ENCODE measurements around the gene KIAA1614.
"Not testable (repeated sequence)": the region's sequence is repeated elsewhere in the genome, so short reads cannot be mapped to it uniquely, and the experiment has no call there.

The KIAA1614 gene

GRCh38 chr1:180945551-180945950 lies 32.9 kb downstream of the KIAA1614 start:
- DNase-seq = no peak

- no peak for DNase-seq
Observed at GRCh38 chr1:180946056-180946455, 33.4 kb downstream of the KIAA1614 start.

GRCh38 chr1:180946541-180947498 lies 34.1 kb downstream of the KIAA1614 start:
- no peak for DNase-seq

- DNase-seq = no peak
Observed at GRCh38 chr1:180947499-180947885, 34.8 kb downstream of the KIAA1614 start.

- no peak for DNase-seq
Observed at GRCh38 chr1:180947901-180948640, 35.4 kb downstream of the KIAA1614 start.

- no peak for DNase-seq
Observed at GRCh38 chr1:180948641-180949615, 36.2 kb downstream of the KIAA1614 start.

GRCh38 chr1:180949616-180950000 lies 36.9 kb downstream of the KIAA1614 start:
- no peak for DNase-seq

GRCh38 chr1:180950321-180950720 lies 37.6 kb downstream of the KIAA1614 start:
- DNase-seq = no peak

- DNase-seq = no peak
Observed at GRCh38 chr1:180951186-180951745, 38.6 kb downstream of the KIAA1614 start.

GRCh38 chr1:180951836-180952656 lies 39.3 kb downstream of the KIAA1614 start:
- DNase-seq = no peak

- no peak for DNase-seq
Observed at GRCh38 chr1:180952657-180953013, 39.9 kb downstream of the KIAA1614 start.

GRCh38 chr1:180953291-180954004 lies 40.8 kb downstream of the KIAA1614 start:
- no peak for DNase-seq

- DNase-seq = peak; percentile 76
Observed at GRCh38 chr1:180954005-180954800, 41.5 kb downstream of the KIAA1614 start.

- DNase-seq = no peak
Observed at GRCh38 chr1:180954801-180955165, 42.1 kb downstream of the KIAA1614 start.

GRCh38 chr1:180956028-180956640 lies 43.4 kb downstream of the KIAA1614 start:
- DNase-seq = no peak

- not testable (repeated sequence) for DNase-seq
Observed at GRCh38 chr1:180959620-180960019, 46.9 kb downstream of the KIAA1614 start.

- DNase-seq = no peak
Observed at GRCh38 chr1:180961622-180962021, 48.9 kb downstream of the KIAA1614 start.

GRCh38 chr1:180962178-180962577 lies 49.5 kb downstream of the KIAA1614 start:
- no peak for DNase-seq

GRCh38 chr1:180964056-180964455 lies 51.4 kb downstream of the KIAA1614 start:
- no peak for DNase-seq

GRCh38 chr1:180964595-180964994 lies 51.9 kb downstream of the KIAA1614 start:
- DNase-seq = no peak
